Endodermal cell (in vitro differentiated cells): ENCODE data around the gene RBM26. TPM values are rescaled to one million over a fixed set of nuclear protein-coding genes. Genes with fewer than 3 reads are reported as not detected.

ENCODE experiments used
- DNase-seq: peaks from one replicate; pipeline ENCODE4 v3.0.0-alpha.2; 2017
- H3K27ac ChIP-seq: 2 replicates; pipeline ENCODE4 v1.5.1; 2013; ENCODE audit warnings: mild to moderate bottlenecking, low read depth, low read length, moderate library complexity
- H3K27me3 ChIP-seq: 2 replicates; pipeline ENCODE4 v1.6.1; 2013; ENCODE audit warnings: mild to moderate bottlenecking, low read length, moderate library complexity; ENCODE audit not compliant: insufficient read depth, control insufficient read depth, poor library complexity, severe bottlenecking
- H3K36me3 ChIP-seq: 2 replicates; pipeline ENCODE4 v1.7.0; 2013; ENCODE audit warnings: mild to moderate bottlenecking, low read length, moderate library complexity; ENCODE audit not compliant: control insufficient read depth, insufficient read depth
- H3K4me1 ChIP-seq: one replicate; pipeline ENCODE4 v1.7.0; 2013; ENCODE audit warnings: low read length; ENCODE audit not compliant: control insufficient read depth, insufficient read depth
- H3K4me3 ChIP-seq: 2 replicates; pipeline ENCODE4 v1.5.1; 2013; ENCODE audit warnings: mild to moderate bottlenecking, low read length, moderate library complexity
- H3K9ac ChIP-seq: 2 replicates; pipeline ENCODE4 v1.6.1; 2013; ENCODE audit warnings: mild to moderate bottlenecking, low read length, moderate library complexity; ENCODE audit not compliant: poor library complexity, severe bottlenecking; ENCODE audit errors: extremely low read depth
- H3K9me3 ChIP-seq: 2 replicates; pipeline ENCODE4 v1.6.1; 2013; ENCODE audit warnings: mild to moderate bottlenecking, low read length, moderate library complexity; ENCODE audit not compliant: control insufficient read depth
- H3K27ac Mint-ChIP-seq: 2 replicates; pipeline ENCODE4 v1.8.0; 2020; ENCODE audit warnings: mixed read lengths
- H3K27me3 Mint-ChIP-seq: 2 replicates; pipeline ENCODE4 v1.8.0; 2021; ENCODE audit warnings: mild to moderate bottlenecking, mixed read lengths; ENCODE audit not compliant: insufficient read depth
- H3K36me3 Mint-ChIP-seq: 2 replicates; pipeline ENCODE4 v1.8.0; 2020; ENCODE audit warnings: low read depth, mixed read lengths
- H3K4me1 Mint-ChIP-seq: 2 replicates; pipeline ENCODE4 v1.8.0; 2020; ENCODE audit warnings: mixed read lengths
- H3K4me3 Mint-ChIP-seq: 2 replicates; pipeline ENCODE4 v1.8.0; 2020; ENCODE audit warnings: mild to moderate bottlenecking, moderate library complexity, mixed read lengths
- H3K9me3 Mint-ChIP-seq: 2 replicates; pipeline ENCODE4 v1.8.0; 2020; ENCODE audit warnings: mild to moderate bottlenecking, mixed read lengths
- WGBS, 2 experiments: methylation state at CpG; one replicate each; pipeline versions ENCODE4 v1.1.5 to v1.1.7; 2013; ENCODE audit warnings: missing lambda C conversion rate in 2 of 2, mixed read lengths in 1 of 2; ENCODE audit not compliant: insufficient coverage in 1 of 2, insufficient read length in 1 of 2; 5-methylcytosine and 5-hydroxymethylcytosine counted together
- total RNA-seq, 2 donors: library from RNA; stranded (reverse); fragmentation: NEBNext Ultra II Directional in 1 of 2; extraction: Animal tissue kit (Norgen Biotek cat#: 25700) in 1 of 2; gene quantifications; 2 replicates in 1 of 2; 3 replicates in 1 of 2; pipeline ENCODE4 v1.2.1, GENCODE V29; 2021
- TF ChIP-seq, protein P1 (sequence below): fragments of 200-600 bp; sonication (generic); conservative IDR thresholded peaks from 2 replicates; pipeline ENCODE4 v1.5.0; 2021; ENCODE audit warnings: antibody characterized with exemption, mild to moderate bottlenecking

Gene RBM26
- total RNA-seq, 2 donors from 2014 or later, result 65.0 to 81.7 TPM

DNA sequence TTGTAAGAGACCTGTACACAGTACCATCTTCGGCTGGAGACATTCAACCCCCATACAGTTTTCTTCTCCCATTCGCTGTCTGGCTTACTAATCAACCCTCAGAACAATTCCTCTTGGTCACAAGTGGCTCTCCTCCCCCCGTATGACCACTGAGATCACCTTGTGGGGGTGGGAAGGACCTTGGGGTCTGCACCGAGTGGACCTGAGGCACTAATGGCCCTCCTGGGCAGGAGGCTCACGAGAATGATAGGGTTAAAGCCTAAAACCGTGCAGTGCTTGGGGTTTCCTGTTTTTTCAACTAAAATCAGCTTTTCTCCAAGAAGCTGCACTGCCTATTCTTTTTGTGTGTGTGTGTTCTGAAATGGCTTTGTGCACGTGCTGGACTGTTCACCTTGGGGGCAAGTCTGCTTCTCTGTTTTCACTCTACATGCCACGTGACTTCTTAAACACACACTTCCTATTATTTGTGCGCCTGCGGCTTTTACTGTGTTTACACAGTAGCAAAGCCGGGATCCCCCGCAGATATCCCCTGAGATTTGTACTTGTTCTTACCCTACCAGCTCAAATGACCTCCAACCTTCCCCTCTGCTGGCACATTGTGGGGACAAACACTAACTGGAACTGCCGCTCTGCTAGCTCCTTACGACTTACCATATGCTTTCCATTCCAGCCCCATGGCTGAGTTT lies 12.3 kb downstream of the RBM26 start:
- H3K9me3 Mint-ChIP-seq, result peaks cover 25% of the 10 kb centered on the region

DNA sequence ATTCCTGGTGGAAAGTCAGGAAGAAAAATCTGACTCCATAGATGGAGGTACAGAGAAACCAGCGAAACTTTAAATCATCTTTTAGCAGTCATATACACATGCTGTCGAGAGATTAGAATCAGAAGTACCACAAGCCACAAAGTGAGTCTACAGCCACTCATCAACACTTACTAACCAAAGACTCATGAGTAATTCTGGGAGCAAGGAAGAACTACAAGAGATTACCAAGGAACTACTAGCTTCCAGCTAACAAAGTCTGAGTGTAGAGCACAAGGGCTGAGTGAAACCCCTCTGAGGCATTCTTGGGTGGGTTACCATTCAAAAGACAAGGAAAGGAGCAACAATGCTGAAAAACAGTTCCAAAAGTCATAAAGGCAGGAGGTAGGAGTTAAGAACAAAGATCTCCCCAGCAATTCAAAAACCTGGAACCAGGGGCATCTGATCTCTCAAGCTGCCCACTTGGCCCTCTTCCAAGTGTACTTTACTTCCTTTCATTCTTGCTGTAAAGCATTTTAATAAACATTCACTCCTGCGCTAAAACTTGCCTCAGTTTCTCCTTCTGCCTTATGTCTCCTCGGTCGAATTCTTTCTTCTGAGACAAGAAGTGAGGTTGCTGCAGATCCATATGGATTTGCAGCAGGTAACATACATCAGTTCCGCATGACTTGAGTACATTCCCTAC lies 13.0 kb downstream of the RBM26 start:
- Mint-ChIP-seq H3K27me3 (no peaks in the 10 kb centered on the region), H3K4me1 (peaks cover 24% of the 10 kb centered on the region), H3K36me3 (peaks cover 32% of the 10 kb centered on the region), H3K4me3 (no peak overlapping the region), H3K9me3 (peaks cover 25% of the 10 kb centered on the region), H3K27ac (peak overlapping the region; percentile 28)
- Histone ChIP-seq H3K4me3 (no peak overlapping the region), H3K27me3 (no peaks in the 10 kb centered on the region), H3K27ac (no peak overlapping the region), H3K4me1 (peaks cover 3% of the 10 kb centered on the region), H3K9ac (no peak overlapping the region), H3K9me3 (peaks cover 29% of the 10 kb centered on the region), H3K36me3 (peaks cover 48% of the 10 kb centered on the region)
- TF ChIP-seq, protein P1, sequence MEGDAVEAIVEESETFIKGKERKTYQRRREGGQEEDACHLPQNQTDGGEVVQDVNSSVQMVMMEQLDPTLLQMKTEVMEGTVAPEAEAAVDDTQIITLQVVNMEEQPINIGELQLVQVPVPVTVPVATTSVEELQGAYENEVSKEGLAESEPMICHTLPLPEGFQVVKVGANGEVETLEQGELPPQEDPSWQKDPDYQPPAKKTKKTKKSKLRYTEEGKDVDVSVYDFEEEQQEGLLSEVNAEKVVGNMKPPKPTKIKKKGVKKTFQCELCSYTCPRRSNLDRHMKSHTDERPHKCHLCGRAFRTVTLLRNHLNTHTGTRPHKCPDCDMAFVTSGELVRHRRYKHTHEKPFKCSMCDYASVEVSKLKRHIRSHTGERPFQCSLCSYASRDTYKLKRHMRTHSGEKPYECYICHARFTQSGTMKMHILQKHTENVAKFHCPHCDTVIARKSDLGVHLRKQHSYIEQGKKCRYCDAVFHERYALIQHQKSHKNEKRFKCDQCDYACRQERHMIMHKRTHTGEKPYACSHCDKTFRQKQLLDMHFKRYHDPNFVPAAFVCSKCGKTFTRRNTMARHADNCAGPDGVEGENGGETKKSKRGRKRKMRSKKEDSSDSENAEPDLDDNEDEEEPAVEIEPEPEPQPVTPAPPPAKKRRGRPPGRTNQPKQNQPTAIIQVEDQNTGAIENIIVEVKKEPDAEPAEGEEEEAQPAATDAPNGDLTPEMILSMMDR, result no peak
- 82 to 89% methylated on average over 4 to 6 of the region's 6 CpGs for WGBS, 2 experiments
- no peak for DNase-seq

More for the DNA sequence above, 12.3 kb downstream of the RBM26 start:
- Histone ChIP-seq H3K9me3 (peaks cover 29% of the 10 kb centered on the region), H3K27ac (no peak overlapping the region), H3K27me3 (no peaks in the 10 kb centered on the region), H3K4me1 (peaks cover 3% of the 10 kb centered on the region), H3K9ac (no peak overlapping the region), H3K36me3 (peaks cover 53% of the 10 kb centered on the region), H3K4me3 (no peak overlapping the region)
- Mint-ChIP-seq H3K4me3 (no peak overlapping the region), H3K27me3 (no peaks in the 10 kb centered on the region), H3K4me1 (peaks cover 25% of the 10 kb centered on the region), H3K27ac (peak overlapping the region; percentile 1), H3K36me3 (peaks cover 36% of the 10 kb centered on the region)
- 92 to 93% methylated on average over 7 to 14 of the region's 14 CpGs for WGBS, 2 experiments
- DNase-seq, result peak; percentile 48
- TF ChIP-seq, protein P1, result no peak

DNA sequence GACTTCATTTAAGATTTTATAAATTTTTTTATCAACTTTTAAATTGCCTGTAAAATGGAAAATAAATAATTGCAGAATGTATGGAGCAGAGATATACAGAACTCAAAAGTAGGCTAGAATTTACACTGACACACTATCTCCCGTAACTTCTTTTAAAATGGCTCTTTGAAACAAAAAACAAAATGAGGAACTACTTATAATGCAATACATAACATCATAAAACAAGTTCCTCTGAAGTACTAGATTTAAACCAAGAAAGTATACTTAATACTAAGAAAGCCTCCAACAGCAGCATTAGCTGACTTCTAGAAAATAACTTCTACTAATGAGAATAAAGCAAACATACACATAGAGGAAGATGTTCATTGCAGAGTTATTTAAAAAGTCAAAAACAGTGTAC lies 17.0 kb downstream of the RBM26 start:
- no peaks in the 10 kb centered on the region for H3K9me3 Mint-ChIP-seq
- 92% methylated on average over 1 of the region's 1 CpG; no CpG with 5 or more reads in 1 of the 2 experiments for WGBS, 2 experiments
- Histone ChIP-seq H3K36me3 (peaks cover 11% of the 10 kb centered on the region), H3K27ac (no peak overlapping the region), H3K27me3 (no peaks in the 10 kb centered on the region), H3K9ac (no peak overlapping the region), H3K4me1 (peaks cover 5% of the 10 kb centered on the region), H3K4me3 (no peak overlapping the region), H3K9me3 (no peaks in the 10 kb centered on the region)
- no peak for DNase-seq
- peaks cover 27% of the 10 kb centered on the region for H3K4me1 Mint-ChIP-seq
- no peak overlapping the region for H3K4me3 Mint-ChIP-seq
- H3K36me3 Mint-ChIP-seq, result peaks cover 2% of the 10 kb centered on the region
- no peaks in the 10 kb centered on the region for H3K27me3 Mint-ChIP-seq
- no peak overlapping the region for H3K27ac Mint-ChIP-seq
- TF ChIP-seq, protein P1, result no peak
